Measurements from ENCODE around the gene CSNK1G2.
"Not testable (repeated sequence)": the region's sequence is repeated elsewhere in the genome, so short reads cannot be mapped to it uniquely, and the experiment has no call there.

CSNK1G2 gene

DNA sequence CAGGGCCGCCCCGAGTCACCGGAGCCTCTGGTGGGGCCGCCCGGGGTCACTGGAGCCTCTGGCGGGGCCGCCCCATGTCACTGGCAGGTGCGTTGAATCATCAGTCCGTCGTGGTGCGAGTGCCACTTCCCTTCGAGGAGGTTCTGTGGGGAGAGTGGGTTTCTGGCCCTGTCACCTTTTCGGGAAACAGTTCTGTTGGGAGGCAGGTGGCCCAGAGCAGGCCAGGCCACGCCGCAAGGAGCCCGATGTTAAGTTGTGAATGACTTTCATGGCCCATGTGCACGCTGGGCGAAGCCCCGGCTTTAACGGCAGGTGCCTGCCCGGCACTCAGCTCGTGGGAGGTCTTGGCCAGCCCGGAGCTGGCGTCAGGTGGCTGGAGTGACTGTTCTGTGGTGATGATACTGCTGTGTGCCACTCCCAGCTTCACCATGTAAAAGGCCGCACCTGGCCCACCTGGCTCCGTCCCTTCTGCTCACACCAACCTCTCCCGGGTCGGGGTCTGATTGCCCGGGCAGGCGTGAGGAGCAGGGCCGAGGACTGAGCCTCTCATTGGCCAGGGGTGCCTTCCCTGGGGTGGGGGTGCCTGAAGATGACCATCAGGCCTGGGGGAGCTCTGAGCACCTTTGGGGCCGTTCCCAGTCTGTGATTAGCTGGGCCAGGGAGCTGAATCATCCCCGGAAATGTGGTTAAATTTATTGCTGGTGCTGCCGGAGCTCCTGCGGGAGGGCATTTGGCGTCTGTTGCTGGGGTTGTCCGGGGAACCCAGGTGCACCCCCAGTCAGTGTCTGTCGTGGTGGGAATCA lies 29.2 kb downstream of the CSNK1G2 start:
- no peak for DNase-seq

DNA sequence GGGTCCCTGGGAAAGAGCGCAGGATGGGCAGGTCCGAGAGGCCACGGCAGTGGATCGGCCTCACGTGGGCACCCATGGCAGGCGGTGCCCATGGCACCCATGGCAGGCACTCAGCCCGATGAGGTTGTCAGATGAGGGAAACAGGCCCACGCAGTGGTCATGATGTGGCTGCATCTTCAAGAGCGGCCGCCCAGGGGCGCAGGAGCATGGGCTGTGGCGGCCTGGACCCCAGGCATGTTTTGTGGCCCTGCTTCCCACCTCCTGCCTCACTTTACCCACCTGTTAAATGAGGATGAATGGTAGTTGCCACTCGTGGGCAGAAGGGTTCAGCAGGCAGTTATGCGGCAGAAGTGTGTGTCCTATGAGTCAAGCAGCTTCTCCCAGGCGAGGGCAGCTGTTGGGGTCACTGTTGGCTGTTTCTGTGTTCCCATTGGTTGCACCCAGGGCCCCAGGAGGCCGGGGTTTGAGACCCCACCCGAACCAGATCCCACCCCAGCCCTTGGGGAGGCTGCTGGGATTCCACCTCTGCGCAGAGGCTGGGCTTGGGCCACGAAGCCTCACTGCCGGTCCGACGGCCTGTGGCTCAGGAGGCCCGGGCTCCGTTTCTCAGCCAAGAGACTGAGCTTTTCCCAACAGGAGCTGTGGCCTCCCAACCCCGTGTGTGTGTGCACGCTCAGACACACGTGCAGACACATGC lies 30.0 kb downstream of the CSNK1G2 start:
- no peak for DNase-seq

DNA sequence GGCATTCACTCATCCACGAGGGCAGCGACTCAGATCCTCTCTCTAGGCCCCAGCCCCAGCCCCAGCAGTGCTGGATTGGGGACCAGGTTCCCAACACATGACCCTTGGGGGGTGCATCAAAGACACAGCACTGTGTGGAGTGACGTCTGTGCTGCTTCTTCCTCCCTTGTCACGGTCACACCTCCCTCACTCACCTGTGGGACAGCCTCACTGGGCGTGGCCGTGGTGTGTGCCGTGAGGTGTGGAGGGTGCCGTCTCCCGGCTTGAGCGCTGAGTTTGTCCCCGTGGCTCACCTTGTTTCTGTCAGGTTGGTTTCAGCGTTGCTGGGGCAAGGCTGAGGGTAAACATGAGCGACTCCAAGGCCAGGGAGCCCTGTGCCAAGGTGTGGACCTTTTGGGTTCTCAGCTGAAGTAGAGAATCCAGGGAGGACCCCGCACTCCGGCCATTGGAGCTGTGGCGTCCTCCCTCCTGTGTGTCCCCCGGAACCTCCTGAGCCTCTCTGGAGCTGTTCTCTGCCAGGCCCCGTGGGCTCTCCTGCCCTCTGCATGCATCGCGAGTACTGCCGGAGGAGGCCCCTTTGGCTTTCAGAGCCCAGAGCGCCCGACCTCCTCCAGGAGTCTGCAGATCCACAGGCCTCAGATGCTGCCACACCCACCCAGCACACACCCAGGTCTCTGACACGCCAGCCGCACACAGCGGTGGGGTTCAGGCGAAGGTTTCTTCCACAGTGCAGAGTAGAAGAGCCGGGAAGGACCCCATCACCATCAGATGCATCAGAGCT lies 33.6 kb downstream of the CSNK1G2 start:
- no peak for DNase-seq

DNA sequence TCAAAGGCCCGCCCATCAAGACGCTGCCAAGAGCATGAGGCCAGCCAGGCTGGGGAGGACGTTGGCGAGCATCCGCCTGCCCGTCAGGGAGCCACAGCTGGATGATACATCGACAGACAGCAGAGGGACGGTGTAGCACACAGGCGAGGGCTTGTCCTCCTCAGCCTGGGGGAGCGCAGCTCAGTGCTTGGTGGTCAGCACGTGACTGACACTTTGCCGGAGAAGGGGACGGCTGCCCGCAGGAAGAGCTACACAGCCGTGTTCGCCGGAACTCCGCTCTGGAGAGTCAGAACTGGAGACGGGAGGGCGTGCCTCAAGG lies 34.1 kb downstream of the CSNK1G2 start:
- no peak for DNase-seq

DNA sequence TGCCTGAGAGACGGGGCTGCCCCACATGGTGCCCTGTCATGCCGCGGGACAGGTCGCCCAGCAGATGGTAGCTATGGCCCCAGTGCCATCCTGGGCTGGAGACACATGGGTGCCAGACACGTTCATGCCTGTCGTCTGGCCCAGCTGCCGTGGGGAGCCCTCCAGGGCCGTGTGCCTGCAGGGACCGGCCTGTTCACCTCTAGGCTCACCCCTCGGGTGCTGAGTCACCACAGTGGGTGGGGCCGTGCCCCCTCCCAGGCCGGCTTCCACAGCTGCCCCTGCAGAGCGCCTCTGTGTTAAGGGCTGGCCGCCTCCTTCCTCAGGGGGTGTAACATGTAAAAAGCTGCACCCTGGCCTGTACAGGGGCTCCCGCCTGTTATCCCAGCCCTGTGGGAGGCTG lies 36.1 kb downstream of the CSNK1G2 start:
- DNase-seq = no peak

DNA sequence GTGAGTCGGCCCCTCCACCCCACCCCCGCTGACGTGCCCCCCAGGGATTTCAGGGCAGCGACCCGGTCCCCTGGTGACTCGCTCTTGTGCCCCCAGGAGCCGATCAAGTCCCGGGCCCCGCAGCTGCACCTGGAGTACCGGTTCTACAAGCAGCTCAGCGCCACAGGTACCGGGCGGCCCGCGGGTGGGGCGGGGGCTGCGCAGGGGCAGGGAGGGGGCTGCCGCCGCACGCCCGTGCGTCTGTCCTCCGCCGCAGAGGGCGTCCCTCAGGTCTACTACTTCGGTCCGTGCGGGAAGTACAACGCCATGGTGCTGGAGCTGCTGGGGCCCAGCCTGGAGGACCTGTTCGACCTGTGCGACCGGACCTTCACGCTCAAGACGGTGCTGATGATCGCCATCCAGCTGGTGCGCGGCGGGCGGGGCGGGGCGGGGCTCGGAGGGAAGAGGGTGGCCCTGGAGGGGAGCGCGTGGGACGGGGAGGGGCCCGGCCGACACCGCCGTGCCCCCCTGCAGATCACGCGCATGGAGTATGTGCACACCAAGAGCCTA lies 37.4 kb downstream of the CSNK1G2 start:
- no peak for DNase-seq

DNA sequence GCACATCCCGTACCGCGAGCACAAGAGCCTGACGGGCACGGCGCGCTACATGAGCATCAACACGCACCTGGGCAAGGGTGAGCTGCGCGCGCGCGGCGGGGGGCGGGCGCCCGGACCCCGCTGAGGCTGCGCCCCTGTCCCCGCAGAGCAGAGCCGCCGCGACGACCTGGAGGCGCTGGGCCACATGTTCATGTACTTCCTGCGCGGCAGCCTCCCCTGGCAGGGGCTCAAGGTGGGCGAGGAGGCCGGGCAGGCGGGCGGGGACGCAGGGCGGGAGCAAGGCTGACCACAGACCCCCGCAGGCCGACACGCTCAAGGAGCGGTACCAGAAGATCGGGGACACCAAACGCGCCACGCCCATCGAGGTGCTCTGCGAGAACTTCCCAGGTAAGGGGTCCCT lies 38.0 kb downstream of the CSNK1G2 start:
- DNase-seq = no peak

DNA sequence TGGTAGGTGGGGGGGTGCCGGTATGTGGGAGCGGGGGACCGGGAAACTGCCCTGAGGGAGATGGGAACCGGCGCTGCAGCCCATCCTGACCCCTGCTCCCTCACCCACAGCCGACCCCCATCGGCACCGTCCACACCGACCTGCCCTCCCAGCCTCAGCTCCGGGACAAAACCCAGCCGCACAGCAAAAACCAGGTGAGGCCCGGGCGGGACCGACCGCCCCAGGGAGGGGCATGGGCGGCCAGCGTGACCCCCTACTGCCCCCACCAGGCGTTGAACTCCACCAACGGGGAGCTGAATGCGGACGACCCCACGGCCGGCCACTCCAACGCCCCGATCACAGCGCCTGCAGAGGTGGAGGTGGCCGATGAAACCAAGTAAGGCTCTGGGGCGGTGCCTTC lies 38.7 kb downstream of the CSNK1G2 start:
- DNase-seq = no peak

DNA sequence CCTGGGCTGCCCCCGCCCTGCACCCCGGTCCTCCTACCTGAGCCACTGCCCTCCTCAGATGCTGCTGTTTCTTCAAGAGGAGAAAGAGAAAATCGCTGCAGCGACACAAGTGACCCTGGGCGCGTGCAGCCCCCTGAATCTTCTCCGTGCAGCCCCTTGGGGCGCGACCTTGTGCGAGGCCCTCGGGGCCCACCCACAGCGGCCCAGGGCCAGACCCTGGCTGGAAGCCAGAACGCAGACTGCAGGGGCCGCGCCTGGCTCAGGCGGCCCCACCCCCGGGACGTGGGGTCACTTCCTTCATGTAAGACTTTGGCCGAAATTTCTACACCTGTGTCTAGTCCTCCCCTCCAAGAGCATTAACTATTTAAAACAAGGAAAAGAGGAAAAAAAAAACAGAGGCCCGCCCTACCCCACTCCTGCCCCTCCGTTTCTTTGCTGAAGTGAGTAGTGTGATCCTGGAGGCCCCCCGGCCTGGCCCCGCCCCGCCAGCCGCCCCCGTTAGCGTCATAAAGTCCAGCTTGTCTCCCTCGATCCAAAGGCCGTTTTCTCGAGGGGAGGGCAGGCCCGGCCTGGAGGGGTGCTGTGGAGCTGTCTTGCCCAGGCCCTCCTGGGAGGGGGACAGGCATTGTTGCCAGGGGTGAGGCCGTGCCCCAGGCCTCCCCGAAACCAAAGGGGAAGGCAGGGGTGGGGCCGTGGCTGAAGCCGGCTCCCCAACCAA lies 39.3 kb downstream of the CSNK1G2 start:
- no peak for DNase-seq

DNA sequence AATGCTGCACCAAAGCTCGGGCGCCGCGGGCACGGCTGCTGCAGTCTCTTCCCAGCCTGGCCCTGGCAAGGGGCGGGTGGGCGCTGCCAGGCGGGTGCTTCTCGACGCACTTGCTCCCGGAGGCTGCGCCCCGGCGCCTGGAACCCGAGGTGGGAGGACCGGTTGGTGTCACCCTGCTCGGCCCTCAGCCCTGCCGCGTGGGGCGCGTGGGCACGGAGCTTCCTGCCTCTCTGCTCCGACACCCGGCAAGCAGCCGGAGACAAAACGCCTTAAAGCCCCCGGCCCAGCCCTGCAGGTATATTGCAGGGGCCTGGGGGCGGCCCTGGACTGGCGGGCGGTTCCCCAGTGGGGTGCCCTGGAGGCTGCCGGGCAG lies 39.8 kb downstream of the CSNK1G2 start:
- no peak for DNase-seq

DNA sequence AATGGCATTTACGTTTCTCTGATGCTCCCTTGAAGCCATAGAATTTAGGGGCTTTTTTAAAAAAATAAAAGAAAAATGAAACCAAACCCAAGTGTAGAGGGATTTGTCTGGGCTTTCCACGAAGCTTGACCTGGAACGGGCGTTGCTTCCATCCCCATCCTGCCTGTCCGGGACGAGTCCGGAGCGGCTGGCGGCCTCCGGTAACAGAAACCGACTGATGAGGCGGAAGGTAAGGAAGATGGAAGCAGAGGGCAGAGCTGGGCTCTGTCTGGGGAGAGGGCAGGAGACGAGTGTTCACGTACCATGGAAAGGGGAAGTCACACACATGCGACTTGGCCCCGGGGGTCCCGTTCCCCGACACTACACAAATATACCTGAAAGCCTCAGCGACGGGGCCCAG lies 40.3 kb downstream of the CSNK1G2 start:
- DNase-seq = no peak

DNA sequence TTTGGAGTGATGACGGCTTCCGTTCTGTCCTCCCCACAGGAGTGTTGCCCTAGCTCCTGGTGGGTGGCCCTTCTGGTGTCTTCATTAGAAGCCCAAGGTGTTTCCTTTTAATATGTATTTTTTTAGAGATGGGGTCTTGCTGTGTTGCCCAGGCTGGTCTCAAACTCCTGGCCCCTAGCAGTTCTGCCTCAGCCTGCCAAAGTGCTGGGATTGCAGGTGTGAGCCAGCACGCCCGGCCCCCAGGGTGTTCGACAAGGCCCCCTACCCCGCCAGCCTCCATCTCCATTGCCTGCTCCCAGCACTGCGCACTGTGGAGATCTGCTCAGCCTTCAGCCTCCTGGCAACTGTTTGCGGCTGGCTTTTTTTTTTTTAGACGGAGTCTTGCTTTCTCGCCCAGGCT lies 43.4 kb downstream of the CSNK1G2 start:
- no peak for DNase-seq

DNA sequence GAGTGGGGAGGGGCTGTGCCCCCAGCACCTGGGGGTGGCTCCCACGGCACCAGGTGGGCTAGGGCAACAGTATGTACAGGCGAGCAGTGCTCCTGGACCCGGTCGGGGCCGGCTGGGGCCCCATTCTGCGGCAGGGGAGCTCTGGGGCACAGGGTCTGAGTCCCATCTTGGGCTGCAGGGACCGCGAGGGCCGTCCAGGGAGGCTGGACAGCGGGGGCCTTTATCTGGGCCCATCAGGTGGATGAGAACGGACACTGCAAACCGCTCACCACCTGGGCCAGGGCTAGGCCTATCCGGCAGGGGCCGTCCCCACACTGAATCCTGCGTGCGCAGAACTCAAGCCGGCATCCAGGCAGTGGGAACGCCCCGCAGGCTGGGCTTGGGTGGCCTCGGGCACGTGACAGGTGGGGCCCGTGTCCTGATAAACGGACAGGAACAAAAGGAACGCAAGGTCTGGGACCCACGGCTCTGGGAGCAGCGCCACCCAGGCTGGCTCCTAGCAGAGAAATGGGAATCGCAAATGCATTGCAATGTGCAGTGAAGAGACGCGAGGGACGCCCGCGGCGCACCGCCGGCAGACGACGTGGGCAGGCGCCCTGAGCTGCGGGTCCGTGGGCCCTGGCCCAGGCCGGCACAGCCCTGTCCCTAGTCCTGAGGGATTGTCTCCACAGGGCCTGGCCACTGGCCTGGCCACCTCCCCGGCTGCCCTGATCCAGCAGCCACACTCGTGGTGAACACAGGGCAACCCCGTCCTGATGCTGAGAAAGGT lies 44.8 kb downstream of the CSNK1G2 start:
- no peak for DNase-seq

DNA sequence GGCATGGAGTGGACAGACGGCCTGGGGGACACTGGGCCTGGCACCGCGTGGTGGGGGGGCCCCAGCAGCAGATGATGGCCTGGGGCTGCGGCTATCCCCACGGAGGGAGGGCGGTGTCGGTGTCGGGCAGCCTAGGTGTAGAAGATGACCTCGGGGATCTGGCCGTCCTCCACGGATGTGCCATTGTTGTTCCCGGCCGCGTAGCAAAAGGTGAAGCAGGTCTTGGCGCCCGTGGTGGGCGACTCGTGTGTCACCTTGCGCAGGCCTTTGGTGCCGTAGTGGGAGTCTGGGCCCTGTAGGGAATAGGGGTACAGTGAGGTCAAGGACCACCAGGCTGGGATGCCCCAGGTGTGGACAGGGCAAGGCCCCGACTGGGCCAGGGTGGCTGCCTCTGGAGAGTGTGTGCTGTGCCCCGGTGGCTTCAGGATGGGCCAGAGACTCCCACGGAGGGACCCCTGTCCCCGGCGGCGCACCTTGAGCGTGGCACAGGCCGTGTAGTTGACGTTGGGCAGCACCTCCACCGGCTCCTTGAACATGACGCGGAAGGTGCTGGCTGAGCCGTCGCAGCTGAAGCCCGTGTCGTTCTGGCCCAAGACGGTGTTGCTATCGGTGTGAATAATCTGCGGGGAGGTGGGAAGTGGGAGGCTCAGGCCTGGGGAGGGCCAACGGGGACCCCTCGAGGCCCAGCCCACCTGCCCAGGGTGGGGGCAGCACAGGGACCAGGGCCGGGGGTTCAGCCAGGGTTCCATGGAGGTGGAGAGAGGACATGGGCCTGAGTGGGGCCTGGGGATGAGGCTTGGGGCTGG lies 45.6 kb downstream of the CSNK1G2 start:
- DNase-seq = no peak

DNA sequence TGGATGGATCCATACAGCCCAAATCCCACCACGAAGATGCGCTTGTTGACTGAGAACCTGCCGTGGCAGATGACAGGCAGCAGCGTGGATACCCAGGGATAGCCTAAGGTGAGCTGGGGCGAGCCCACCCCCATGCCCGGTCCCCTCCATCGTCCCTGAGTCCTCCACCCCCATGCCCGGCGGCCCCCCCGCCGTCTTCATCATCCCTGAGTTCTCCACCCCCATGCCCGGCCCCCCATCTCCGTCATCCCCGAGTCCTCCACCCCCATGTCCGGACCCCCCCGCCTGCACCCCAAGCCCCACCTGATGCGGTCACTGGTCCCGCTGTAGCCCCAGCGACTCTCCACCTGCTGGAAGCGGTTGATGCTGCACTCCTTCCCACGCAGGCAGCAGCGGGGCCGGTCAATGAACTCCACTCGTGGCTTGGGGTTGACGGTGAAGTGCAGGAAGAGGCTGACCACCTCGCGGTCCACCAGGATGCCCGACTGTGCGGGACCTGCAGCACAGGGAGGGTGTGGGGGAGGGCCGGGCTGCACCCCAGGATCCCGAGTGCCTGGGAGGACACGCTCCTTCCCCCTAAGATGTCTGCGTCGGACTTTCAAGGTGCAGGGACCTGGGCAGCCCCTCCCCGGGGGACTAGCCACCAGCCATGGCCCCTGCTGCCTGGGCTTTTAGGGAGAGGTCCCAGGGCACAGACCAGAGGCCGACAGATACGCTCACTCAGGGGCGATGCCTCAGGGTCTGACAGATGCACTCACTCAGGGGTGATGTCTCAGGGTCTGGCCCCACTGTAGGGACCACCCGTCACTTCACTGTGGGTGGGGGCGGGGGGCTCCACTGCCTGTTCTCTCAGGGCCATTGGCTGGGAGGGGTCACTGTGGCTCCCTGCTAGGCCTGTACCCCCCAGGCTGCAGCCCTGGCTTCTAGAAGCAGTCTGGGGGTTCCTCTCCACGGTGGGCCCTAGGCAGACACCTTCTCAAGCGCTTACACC lies 46.5 kb downstream of the CSNK1G2 start:
- no peak for DNase-seq

DNA sequence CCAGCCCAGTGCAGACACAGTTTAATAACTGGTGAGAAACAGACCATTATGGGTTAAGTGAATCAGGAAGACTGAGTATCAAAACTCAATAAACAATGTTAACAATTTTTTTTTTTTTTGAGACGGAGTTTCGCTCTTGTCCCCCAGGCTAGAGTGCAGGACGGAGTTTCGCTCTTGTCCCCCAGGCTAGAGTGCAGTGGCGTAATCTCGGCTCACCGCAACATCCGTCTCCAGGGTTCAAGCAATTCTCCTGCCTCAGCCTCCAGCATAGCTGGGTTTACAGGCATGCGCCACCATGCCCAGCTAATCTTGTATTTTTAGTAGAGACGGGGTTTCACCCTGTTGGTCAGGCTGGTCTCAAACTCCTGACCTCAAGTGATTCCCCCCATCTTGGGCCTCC lies 47.5 kb downstream of the CSNK1G2 start:
- DNase-seq = not testable (repeated sequence)

DNA sequence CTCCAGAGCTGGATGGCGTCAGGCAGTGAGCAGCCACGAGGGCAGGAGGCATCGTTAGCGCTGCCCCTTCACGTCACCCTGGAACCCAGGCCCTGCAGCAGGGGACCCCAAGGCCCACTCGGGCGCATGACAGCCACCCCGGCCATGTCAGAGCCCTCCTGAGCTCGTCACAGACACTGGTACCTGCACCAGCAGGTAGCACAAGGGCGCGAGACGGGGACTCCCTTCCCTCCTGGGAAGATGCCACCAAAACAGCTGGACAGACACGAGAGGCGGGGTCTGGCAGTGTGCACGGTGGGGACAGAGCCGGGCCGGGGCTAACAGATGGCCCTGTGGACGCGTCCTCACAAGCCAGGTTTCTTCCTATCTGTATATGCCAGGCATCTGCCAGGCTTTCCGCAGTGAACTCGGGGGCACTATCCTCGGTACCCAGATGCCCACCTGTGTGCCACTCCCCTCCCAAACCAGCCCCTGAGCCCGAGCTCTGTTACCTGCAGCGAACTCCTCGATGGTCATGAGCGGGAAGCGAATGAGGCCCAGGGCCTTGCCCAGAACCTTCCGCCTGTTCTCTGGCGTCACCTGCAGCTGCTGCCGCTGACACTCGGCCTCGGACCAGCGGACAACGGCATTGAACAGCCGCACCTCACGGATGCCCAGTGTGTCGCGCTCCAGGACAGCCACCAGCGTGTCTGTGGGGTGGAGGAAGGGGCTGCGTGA lies 48.7 kb downstream of the CSNK1G2 start:
- DNase-seq = no peak

DNA sequence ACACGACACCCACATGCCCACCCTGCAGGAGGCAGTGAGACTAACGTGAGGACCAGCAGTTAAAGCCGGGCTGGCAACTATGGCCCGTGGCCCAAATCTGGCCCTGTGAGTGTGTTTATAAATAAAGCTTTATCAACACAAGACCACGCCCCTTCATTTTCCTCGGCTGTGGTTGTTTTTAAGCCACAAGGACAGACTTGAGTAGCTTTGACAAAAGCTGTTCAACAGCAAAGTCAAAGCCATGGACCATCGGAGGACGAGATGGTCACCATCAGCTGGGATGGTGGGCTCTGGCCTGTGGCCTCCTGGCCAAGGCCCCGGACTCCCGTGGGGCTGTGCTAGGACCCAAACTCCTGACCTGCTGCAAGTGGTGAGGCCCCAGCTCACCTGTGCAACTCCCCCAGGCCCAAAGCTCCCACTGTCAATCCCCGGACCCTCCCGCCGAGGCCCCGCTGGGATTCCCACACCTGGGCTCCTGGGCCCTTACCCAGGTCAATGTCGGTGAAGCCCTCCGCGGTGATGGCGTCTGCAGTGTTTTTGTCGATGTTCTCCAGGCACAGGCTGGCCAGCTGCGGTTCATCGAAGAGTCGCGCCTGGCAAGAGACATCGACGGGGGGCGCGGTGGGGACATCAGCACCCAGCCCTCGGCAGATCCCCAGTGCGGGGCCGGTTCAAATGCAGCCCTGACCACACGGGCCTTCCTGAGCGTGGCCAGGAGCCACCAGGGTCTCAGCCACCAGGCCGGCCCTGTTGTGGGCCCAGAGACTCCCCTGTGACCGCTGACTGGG lies 49.5 kb downstream of the CSNK1G2 start:
- DNase-seq = no peak
